H1 (cell line): Measurements from ENCODE around the gene CERS5. TPM values are rescaled to one million over a fixed set of nuclear protein-coding genes. Genes with fewer than 3 reads are reported as not detected.

ENCODE experiments used
- CTCF ChIA-PET: fragments of 300-600 bp; sonication (Branson Sonifier 250); formaldehyde crosslinking; loops from one replicate; lab custom pipeline; 2021; ENCODE audit not compliant: partially characterized antibody; lab: Charles Lee
- POLR2A ChIA-PET: fragments of 300-600 bp; sonication (Branson Sonifier 250); formaldehyde crosslinking; loops from one replicate; lab custom pipeline; 2021; ENCODE audit warnings: inconsistent platforms; ENCODE audit not compliant: partially characterized antibody; lab: Charles Lee
- DNase-seq, 2 experiments: peaks; one replicate each; pipeline versions ENCODE4 v3.0.0 to v3.0.0-alpha.2; 2010 to 2022; ENCODE audit warnings: low spot score in 2 of 2, low read depth in 1 of 2, mixed read lengths in 1 of 2
- FAIRE-seq: peaks from 2 replicates; lab custom pipeline; 2011; peaks lifted over from hg19 to GRCh38; lab: Jason Lieb, UNC
- H2AFZ ChIP-seq: 2 replicates; pipeline ENCODE4 v1.8.1; 2012; ENCODE audit warnings: low read length, inconsistent platforms
- H2AK5ac ChIP-seq: 2 replicates; pipeline ENCODE4 v1.6.1; 2013; ENCODE audit warnings: low read depth, low read length
- H2BK120ac ChIP-seq: replicated peaks from 2 replicates; pipeline ENCODE3; 2013; ENCODE audit warnings: low read depth, low read length, inconsistent platforms
- H2BK12ac ChIP-seq: 2 replicates; pipeline ENCODE4 v1.6.1; 2013; ENCODE audit warnings: low read depth, low read length
- H2BK15ac ChIP-seq: 2 replicates; pipeline ENCODE4 v1.6.1; 2013; ENCODE audit warnings: low read length
- H2BK20ac ChIP-seq: 2 replicates; pipeline ENCODE4 v1.6.1; 2013; ENCODE audit warnings: low read length
- H2BK5ac ChIP-seq: 2 replicates; pipeline ENCODE4 v1.6.1; 2013; ENCODE audit warnings: low read depth, low read length
- H3K14ac ChIP-seq: 2 replicates; pipeline ENCODE4 v1.6.1; 2013; ENCODE audit warnings: inconsistent platforms; ENCODE audit not compliant: insufficient read length
- H3K18ac ChIP-seq: 2 replicates; pipeline ENCODE4 v1.6.1; 2013; ENCODE audit warnings: low read length; ENCODE audit errors: extremely low read depth
- H3K23ac ChIP-seq: 2 replicates; pipeline ENCODE4 v1.6.1; 2013; ENCODE audit warnings: inconsistent platforms; ENCODE audit not compliant: insufficient read length
- H3K23me2 ChIP-seq: 2 replicates; pipeline ENCODE4 v1.6.1; 2013; ENCODE audit warnings: low read depth, low read length
- H3K27ac ChIP-seq: 2 replicates; pipeline ENCODE4 v1.6.1; 2011; ENCODE audit warnings: low read depth, low read length, inconsistent platforms
- H3K27me3 ChIP-seq, 4 experiments: replicated peaks in 1 of 4; 1 replicate in 1 of 4; 2 replicates in 3 of 4; pipeline versions ENCODE4 v1.6.1 to v1.8.1; 2011 to 2013; ENCODE audit warnings: low read length in 3 of 4, mild to moderate bottlenecking in 3 of 4, inconsistent platforms in 2 of 4, mixed read lengths in 2 of 4, moderate library complexity in 1 of 4; ENCODE audit not compliant: control insufficient read depth in 3 of 4, insufficient read depth in 3 of 4; ENCODE audit errors: extremely low read depth in 1 of 4
- H3K36me3 ChIP-seq, 4 experiments: 2 replicates each; pipeline versions ENCODE4 v1.6.1 to v1.8.1; 2011 to 2013; ENCODE audit warnings: mild to moderate bottlenecking in 4 of 4, low read length in 3 of 4, moderate library complexity in 2 of 4, control low read depth in 1 of 4, inconsistent platforms in 1 of 4; ENCODE audit not compliant: insufficient read depth in 4 of 4, control insufficient read depth in 2 of 4
- H3K4ac ChIP-seq: replicated peaks from 2 replicates; pipeline ENCODE3; 2013; ENCODE audit warnings: low read length, low read depth, mixed read lengths, inconsistent platforms; ENCODE audit not compliant: insufficient read length
- H3K4me1 ChIP-seq, 4 experiments: replicated peaks in 1 of 4; 1 replicate in 1 of 4; 2 replicates in 3 of 4; pipeline versions ENCODE4 v1.6.1 to v1.8.1; 2011 to 2013; ENCODE audit warnings: low read length in 3 of 4, inconsistent platforms in 2 of 4, mixed read lengths in 1 of 4; ENCODE audit not compliant: insufficient read depth in 4 of 4, control insufficient read depth in 3 of 4
- H3K4me2 ChIP-seq, 2 experiments: 2 replicates each; pipeline versions ENCODE4 v1.6.1 to v1.8.1; 2011 to 2013; ENCODE audit warnings: low read depth in 2 of 2, low read length in 2 of 2, control low read depth in 1 of 2, inconsistent platforms in 1 of 2, mild to moderate bottlenecking in 1 of 2; ENCODE audit not compliant: insufficient read depth in 1 of 2
- H3K4me3 ChIP-seq, 4 experiments: fragments of 200-600, 300-600 bp in 1 of 4; sonication (generic), shearing (Covaris generic), sonication (Bioruptor Twin) in 1 of 4; 2 replicates each; pipeline versions ENCODE4 v1.5.1 to v1.8.1; 2011 to 2016; ENCODE audit warnings: low read length in 4 of 4, low read depth in 3 of 4, control low read depth in 2 of 4, inconsistent platforms in 2 of 4, mild to moderate bottlenecking in 2 of 4, mixed read lengths in 1 of 4, moderate library complexity in 1 of 4; ENCODE audit not compliant: insufficient read depth in 2 of 4; ENCODE audit errors: extremely low read depth in 1 of 4
- H3K56ac ChIP-seq: replicated peaks from 2 replicates; pipeline ENCODE3; 2013; ENCODE audit warnings: low read depth, mild to moderate bottlenecking, mixed read lengths, low read length, inconsistent platforms; ENCODE audit not compliant: insufficient read length
- H3K79me1 ChIP-seq: 2 replicates; pipeline ENCODE4 v1.6.1; 2013; ENCODE audit warnings: low read depth, low read length, control low read depth
- H3K79me2 ChIP-seq, 2 experiments: 2 replicates each; pipeline versions ENCODE4 v1.6.1 to v1.8.1; 2012 to 2013; ENCODE audit warnings: low read length in 2 of 2, mild to moderate bottlenecking in 2 of 2, inconsistent platforms in 1 of 2; ENCODE audit not compliant: insufficient read depth in 2 of 2, control insufficient read depth in 1 of 2
- H3K9ac ChIP-seq, 4 experiments: replicated peaks in 1 of 4; 1 replicate in 1 of 4; 2 replicates in 3 of 4; pipeline versions ENCODE4 v1.6.1 to v1.8.1; 2011 to 2013; ENCODE audit warnings: low read depth in 3 of 4, low read length in 3 of 4, control low read depth in 2 of 4, mild to moderate bottlenecking in 2 of 4, moderate library complexity in 2 of 4, inconsistent platforms in 1 of 4; ENCODE audit errors: extremely low read depth in 1 of 4
- H3K9me3 ChIP-seq, 2 experiments: 2 replicates each; pipeline versions ENCODE4 v1.6.1 to v1.8.1; 2012 to 2013; ENCODE audit warnings: mild to moderate bottlenecking in 2 of 2, moderate library complexity in 2 of 2, control low read depth in 1 of 2, inconsistent platforms in 1 of 2, low read depth in 1 of 2, low read length in 1 of 2, mixed read lengths in 1 of 2; ENCODE audit not compliant: insufficient read depth in 2 of 2
- H4K20me1 ChIP-seq, 2 experiments: replicated peaks in 1 of 2; 2 replicates each; pipeline versions ENCODE3 to v1.8.1; 2011 to 2013; ENCODE audit warnings: inconsistent platforms in 2 of 2, low read length in 2 of 2, mild to moderate bottlenecking in 1 of 2; ENCODE audit not compliant: insufficient read depth in 2 of 2, control insufficient read depth in 1 of 2
- H4K5ac ChIP-seq: 2 replicates; pipeline ENCODE4 v1.6.1; 2013; ENCODE audit warnings: low read length, low read depth, mixed read lengths, inconsistent platforms; ENCODE audit not compliant: insufficient read length
- H4K8ac ChIP-seq: 2 replicates; pipeline ENCODE4 v1.8.0; 2013; ENCODE audit warnings: mild to moderate bottlenecking, moderate library complexity, low read length, inconsistent platforms; ENCODE audit not compliant: insufficient read depth; ENCODE audit errors: extremely low read depth
- H4K91ac ChIP-seq: replicated peaks from 2 replicates; pipeline ENCODE3; 2013; ENCODE audit warnings: low read length, mixed read lengths, inconsistent platforms; ENCODE audit not compliant: insufficient read length
- CHD1 ChIP-seq: IDR thresholded peaks from 2 replicates; pipeline ENCODE4 v1.6.1; 2012; ENCODE audit warnings: low read depth, low read length, improper control_type of control experiment
- CTBP2 ChIP-seq: IDR thresholded peaks from 2 replicates; pipeline ENCODE4 v1.7.0; 2011; ENCODE audit warnings: borderline replicate concordance, mild to moderate bottlenecking, moderate library complexity, mixed read lengths, low read length; ENCODE audit not compliant: insufficient read depth, insufficient read length
- E2F6 ChIP-seq: IDR thresholded peaks from 2 replicates; pipeline ENCODE4 v1.6.1; 2012; ENCODE audit warnings: inconsistent platforms
- GTF2F1 ChIP-seq: IDR thresholded peaks from 2 replicates; pipeline ENCODE4 v1.6.1; 2012; ENCODE audit warnings: low read depth, low read length, improper control_type of control experiment, borderline replicate concordance
- JUN ChIP-seq: IDR thresholded peaks from 2 replicates; pipeline ENCODE4 v1.6.1; 2011; ENCODE audit warnings: low read depth, mild to moderate bottlenecking, improper control_type of control experiment, low read length
- NRF1 ChIP-seq: IDR thresholded peaks from 2 replicates; pipeline ENCODE4 v1.6.1; 2011; ENCODE audit warnings: mild to moderate bottlenecking, low read depth, low read length, improper control_type of control experiment
- POU5F1 ChIP-seq: IDR thresholded peaks from 2 replicates; pipeline ENCODE4 v1.6.1; 2011; ENCODE audit warnings: low read depth, mild to moderate bottlenecking, low read length, moderate library complexity
- SP1 ChIP-seq: IDR thresholded peaks from 2 replicates; pipeline ENCODE4 v1.6.1; 2011; ENCODE audit warnings: low read depth, low read length
- ZNF274 ChIP-seq: IDR thresholded peaks from 2 replicates; pipeline ENCODE4 v1.7.0; 2012; ENCODE audit warnings: low read length, borderline replicate concordance; ENCODE audit errors: extremely low read depth
- WGBS, 2 experiments: shearing (Covaris generic) in 1 of 2; methylation state at CpG; one replicate each; pipeline versions ENCODE4 v1.1.6 to v1.1.7; 2013 to 2015; ENCODE audit warnings: low lambda C conversion rate in 2 of 2, mixed read lengths in 2 of 2, inconsistent platforms in 1 of 2, low coverage in 1 of 2, missing lambda C conversion rate in 1 of 2; ENCODE audit not compliant: insufficient replicate concordance in 2 of 2, insufficient coverage in 1 of 2, insufficient read length in 1 of 2; ENCODE audit errors: extremely low coverage in 1 of 2, missing lambda C conversion rate in 1 of 2; 5-methylcytosine and 5-hydroxymethylcytosine counted together
- polyA plus RNA-seq, 7 experiments: library from polyadenylated mRNA; depleted of rRNA in 3 of 7; stranded (reverse) in 5 of 7; unstranded in 2 of 7; fragments of >200 nt in 5 of 7; fragments of 200-250 nt in 2 of 7; gene quantifications; 1 replicate in 5 of 7; 2 replicates in 1 of 7; 4 replicates in 1 of 7; pipeline versions ENCODE4 v1.2.1 to v1.2.3, GENCODE V29; 2011 to 2013; ENCODE audit warnings: missing spikeins in 2 of 7, mixed read lengths in 2 of 7
- total RNA-seq: library from RNA; stranded (reverse); fragmentation: NEBNext Ultra II Directional; extraction: Animal tissue kit (Norgen Biotek cat#: 25700); gene quantifications from 2 replicates; pipeline ENCODE4 v1.2.1, GENCODE V29; 2021

Gene CERS5
- total and polyA plus RNA-seq, 2 of the 8 experiments (the other 6 are each of a cell fraction or from before 2014, with no cell fraction given), result 69.2 to 119 TPM

GRCh38 chr12:50087995-50088394 lies 79.2 kb downstream of the CERS5 start:
- H3K4me3 ChIP-seq, result no peak overlapping the region
- WGBS, 2 experiments, result 91% methylated on average over 3 of the region's 3 CpGs; no CpG with 5 or more reads in 1 of the 2 experiments
- H3K36me3 ChIP-seq, result peaks cover 39 to 62% (median 57%) of the 10 kb centered on the region in 4 experiments
- ChIA-PET POLR2A (interaction anchor here (0.6 to 25.0 kb wide), 4 partner anchors 9 to 91 kb away, joined by 3 to 457 read pairs (median 6); partner anchors contain the start of genes COX14 and GPD1), CTCF (interaction anchor here (0.6 to 27.3 kb wide), 19 partner anchors 10 to 466 kb away, joined by 3 to 625 read pairs (median 4); partner anchors contain the start of genes COX14 and GPD1)
- H2AK5ac ChIP-seq, result no peak overlapping the region
- no peaks in the 10 kb centered on the region; the same call in 1 of the 2 replicates for H3K79me1 ChIP-seq
- H4K5ac ChIP-seq, result no peak overlapping the region
- H2BK12ac ChIP-seq, result no peak overlapping the region
- no peak overlapping the region for H3K14ac ChIP-seq
- H2BK20ac ChIP-seq, result no peak overlapping the region
- H3K23me2 ChIP-seq, result peaks cover 9% of the 10 kb centered on the region
- H4K8ac ChIP-seq, result no peak overlapping the region
- no peaks in the 10 kb centered on the region for H3K27me3 ChIP-seq
- H3K4me1 ChIP-seq, result peaks cover 0 to 5% (median 1%) of the 10 kb centered on the region in 4 experiments; a peak in 2 of 7 replicates
- no peak overlapping the region for H2BK15ac ChIP-seq
- H3K79me2 ChIP-seq, result peaks cover 0 to 22% of the 10 kb centered on the region in 2 experiments; a peak in 3 of 4 replicates
- TF ChIP-seq SP1, result no peak
- no peak for TF ChIP-seq E2F6
- TF ChIP-seq CTBP2, result no peak
- TF ChIP-seq JUN, result no peak
- TF ChIP-seq NRF1, result no peak
- TF ChIP-seq CHD1, result no peak
- no peak for TF ChIP-seq GTF2F1
- no peak for TF ChIP-seq POU5F1
- no peak for TF ChIP-seq ZNF274
- H3K18ac ChIP-seq, result no peak overlapping the region
- 0 out of 2 replicates have a peak overlapping the region, but pooled peaks have one; percentile 17 for H3K27ac ChIP-seq
- no peak overlapping the region for H3K9ac ChIP-seq
- no peak overlapping the region for H2BK120ac ChIP-seq
- H3K4ac ChIP-seq, result no peak overlapping the region
- H2AFZ ChIP-seq, result no peak overlapping the region
- no peaks in the 10 kb centered on the region for H3K9me3 ChIP-seq
- H2BK5ac ChIP-seq, result no peak overlapping the region
- no peak for DNase-seq
- H4K20me1 ChIP-seq, result peaks cover 7 to 16% of the 10 kb centered on the region in 2 experiments
- H3K4me2 ChIP-seq, result no peak overlapping the region
- H3K23ac ChIP-seq, result no peak overlapping the region
- H4K91ac ChIP-seq, result no peak overlapping the region
- no peak for FAIRE-seq
- no peak overlapping the region for H3K56ac ChIP-seq
